Neural progenitor cell (in vitro differentiated cells): ENCODE results near the gene LMAN2. TPM values are rescaled to one million over a fixed set of nuclear protein-coding genes. Genes with fewer than 3 reads are reported as not detected.

Experiments used
- DNase-seq: peaks from one replicate; pipeline ENCODE4 v3.0.0-alpha.2; 2016; ENCODE audit warnings: low spot score
- H2AFZ ChIP-seq: fragments of 200-600 bp; sonication (generic); replicated peaks from 2 replicates; pipeline ENCODE4 v1.6.1; 2016; ENCODE audit warnings: antibody characterized with exemption
- H3F3A ChIP-seq: fragments of 200-600 bp; sonication (generic); 2 replicates; pipeline ENCODE4 v1.6.1; 2016; ENCODE audit warnings: antibody characterized with exemption, low read depth
- H3K27ac ChIP-seq: fragments of 200-600 bp; sonication (generic); 2 replicates; pipeline ENCODE4 v1.5.1; 2016; ENCODE audit warnings: mild to moderate bottlenecking
- H3K27me3 ChIP-seq: fragments of 200-600 bp; sonication (generic); 2 replicates; pipeline ENCODE4 v1.6.1; 2016; ENCODE audit warnings: mild to moderate bottlenecking, moderate library complexity
- H3K36me3 ChIP-seq: fragments of 200-600 bp; sonication (generic); 2 replicates; pipeline ENCODE4 v1.5.1; 2016
- H3K4me1 ChIP-seq: fragments of 200-600 bp; sonication (generic); 2 replicates; pipeline ENCODE4 v1.6.1; 2016; ENCODE audit warnings: mixed run types
- H3K4me2 ChIP-seq: fragments of 200-600 bp; sonication (generic); 2 replicates; pipeline ENCODE4 v1.6.1; 2016
- H3K4me3 ChIP-seq: fragments of 200-600 bp; sonication (generic); 2 replicates; pipeline ENCODE4 v1.5.1; 2016
- H3K79me2 ChIP-seq: fragments of 200-600 bp; sonication (generic); 2 replicates; pipeline ENCODE4 v1.6.1; 2016; ENCODE audit warnings: low read depth
- H3K9ac ChIP-seq: fragments of 200-600 bp; sonication (generic); 2 replicates; pipeline ENCODE4 v1.6.1; 2016
- H3K9me3 ChIP-seq: fragments of 200-600 bp; sonication (generic); 2 replicates; pipeline ENCODE4 v1.5.1; 2016; ENCODE audit warnings: low read depth
- H4K20me1 ChIP-seq: fragments of 200-600 bp; sonication (generic); 2 replicates; pipeline ENCODE4 v1.6.1; 2016; ENCODE audit warnings: low read depth
- H3K27ac Mint-ChIP-seq: 3 replicates; pipeline ENCODE4 v1.8.0; 2021; ENCODE audit warnings: mixed read lengths
- H3K27me3 Mint-ChIP-seq: 2 replicates; pipeline ENCODE4 v1.8.0; 2022; ENCODE audit warnings: low read depth, mild to moderate bottlenecking, inconsistent platforms, moderate library complexity, mixed read lengths; ENCODE audit not compliant: insufficient read depth
- H3K36me3 Mint-ChIP-seq: 3 replicates; pipeline ENCODE4 v1.8.0; 2021; ENCODE audit warnings: mixed read lengths
- H3K4me1 Mint-ChIP-seq: 3 replicates; pipeline ENCODE4 v1.8.0; 2021; ENCODE audit warnings: mixed read lengths
- H3K4me3 Mint-ChIP-seq: 3 replicates; pipeline ENCODE4 v1.8.0; 2021; ENCODE audit warnings: mild to moderate bottlenecking, moderate library complexity, mixed read lengths
- H3K9me3 Mint-ChIP-seq: 3 replicates; pipeline ENCODE4 v1.8.0; 2020; ENCODE audit warnings: mixed read lengths
- EZH2 ChIP-seq: fragments of 200-600 bp; sonication (generic); IDR thresholded peaks from 2 replicates; pipeline ENCODE4 v1.6.1; 2017; ENCODE audit warnings: antibody characterized with exemption, mild to moderate bottlenecking, moderate library complexity
- EZH2phosphoT487 ChIP-seq: fragments of 200-600 bp; sonication (generic); IDR thresholded peaks from 2 replicates; pipeline ENCODE4 v1.6.1; 2017; ENCODE audit warnings: antibody characterized with exemption
- total RNA-seq: library from RNA; depleted of rRNA; stranded (reverse); fragments of >200 nt; gene quantifications from 2 replicates; pipeline ENCODE4 v1.2.3, GENCODE V29; 2015; ENCODE audit warnings: low replicate concordance
- TF ChIP-seq, protein P1 (sequence below): fragments of 200-600 bp; sonication (generic); IDR thresholded peaks from 2 replicates; pipeline ENCODE4 v1.5.1; 2017; ENCODE audit warnings: antibody characterized with exemption, mild to moderate bottlenecking

The LMAN2 gene
- total RNA-seq, 1 donor from 2014 or later: 96.5 TPM

DNA sequence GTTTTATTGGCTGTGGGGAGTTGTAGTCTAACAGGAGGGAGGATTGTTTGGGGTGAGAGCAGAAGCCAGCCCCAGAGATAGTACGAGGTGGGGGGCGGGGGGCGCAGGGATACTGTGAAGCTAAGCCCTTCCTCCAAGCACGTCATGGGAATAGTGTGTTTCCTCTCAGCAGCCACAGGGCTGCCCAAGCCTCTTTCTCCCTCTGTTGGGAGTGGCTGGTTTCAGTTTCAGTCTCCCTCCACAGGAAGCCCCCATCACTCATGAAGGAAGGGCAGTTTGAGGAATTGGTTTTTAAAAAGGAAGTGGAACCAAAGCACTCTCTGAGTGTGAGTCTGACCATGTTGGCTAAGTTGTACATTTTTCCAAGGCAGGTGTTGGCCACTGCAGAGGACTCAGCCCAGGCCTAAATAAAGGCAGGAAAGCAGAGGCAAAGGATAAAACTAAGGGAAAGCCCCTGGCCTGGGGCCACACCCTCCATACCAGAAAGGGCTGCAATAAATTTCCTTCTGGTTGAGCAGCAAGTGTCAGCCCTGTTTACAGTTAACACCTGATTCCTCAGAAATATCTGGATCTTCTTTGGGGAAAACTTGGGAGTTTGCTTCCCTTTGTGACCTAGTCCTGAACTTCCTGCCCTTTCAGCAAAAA, 51.1 kb downstream of the LMAN2 start:
- H3K27ac ChIP-seq: no peak overlapping the region
- no peak overlapping the region for H2AFZ ChIP-seq
- peaks cover 15% of the 10 kb centered on the region for H3K36me3 Mint-ChIP-seq
- H3K4me2 ChIP-seq: no peak overlapping the region
- H3K79me2 ChIP-seq: peaks cover 17% of the 10 kb centered on the region
- H3K9me3 Mint-ChIP-seq: no peaks in the 10 kb centered on the region
- no peak overlapping the region for H3K27ac Mint-ChIP-seq
- no peak for TF ChIP-seq EZH2
- TF ChIP-seq, protein P1, sequence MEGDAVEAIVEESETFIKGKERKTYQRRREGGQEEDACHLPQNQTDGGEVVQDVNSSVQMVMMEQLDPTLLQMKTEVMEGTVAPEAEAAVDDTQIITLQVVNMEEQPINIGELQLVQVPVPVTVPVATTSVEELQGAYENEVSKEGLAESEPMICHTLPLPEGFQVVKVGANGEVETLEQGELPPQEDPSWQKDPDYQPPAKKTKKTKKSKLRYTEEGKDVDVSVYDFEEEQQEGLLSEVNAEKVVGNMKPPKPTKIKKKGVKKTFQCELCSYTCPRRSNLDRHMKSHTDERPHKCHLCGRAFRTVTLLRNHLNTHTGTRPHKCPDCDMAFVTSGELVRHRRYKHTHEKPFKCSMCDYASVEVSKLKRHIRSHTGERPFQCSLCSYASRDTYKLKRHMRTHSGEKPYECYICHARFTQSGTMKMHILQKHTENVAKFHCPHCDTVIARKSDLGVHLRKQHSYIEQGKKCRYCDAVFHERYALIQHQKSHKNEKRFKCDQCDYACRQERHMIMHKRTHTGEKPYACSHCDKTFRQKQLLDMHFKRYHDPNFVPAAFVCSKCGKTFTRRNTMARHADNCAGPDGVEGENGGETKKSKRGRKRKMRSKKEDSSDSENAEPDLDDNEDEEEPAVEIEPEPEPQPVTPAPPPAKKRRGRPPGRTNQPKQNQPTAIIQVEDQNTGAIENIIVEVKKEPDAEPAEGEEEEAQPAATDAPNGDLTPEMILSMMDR: no peak
- no peak for TF ChIP-seq EZH2phosphoT487
- H3K27me3 ChIP-seq: peaks cover 7% of the 10 kb centered on the region
- peaks cover 3% of the 10 kb centered on the region for H3K36me3 ChIP-seq
- H3K4me3 ChIP-seq: no peak overlapping the region
- H3K4me3 Mint-ChIP-seq: no peak overlapping the region
- H3K9me3 ChIP-seq: no peaks in the 10 kb centered on the region
- peaks cover 61% of the 10 kb centered on the region for H3F3A ChIP-seq
- peaks cover 27% of the 10 kb centered on the region for H3K4me1 Mint-ChIP-seq
- no peak for DNase-seq
- peaks cover 66% of the 10 kb centered on the region for H4K20me1 ChIP-seq
- peaks cover 6% of the 10 kb centered on the region for H3K27me3 Mint-ChIP-seq
- no peak overlapping the region for H3K9ac ChIP-seq
- H3K4me1 ChIP-seq: no peaks in the 10 kb centered on the region

DNA sequence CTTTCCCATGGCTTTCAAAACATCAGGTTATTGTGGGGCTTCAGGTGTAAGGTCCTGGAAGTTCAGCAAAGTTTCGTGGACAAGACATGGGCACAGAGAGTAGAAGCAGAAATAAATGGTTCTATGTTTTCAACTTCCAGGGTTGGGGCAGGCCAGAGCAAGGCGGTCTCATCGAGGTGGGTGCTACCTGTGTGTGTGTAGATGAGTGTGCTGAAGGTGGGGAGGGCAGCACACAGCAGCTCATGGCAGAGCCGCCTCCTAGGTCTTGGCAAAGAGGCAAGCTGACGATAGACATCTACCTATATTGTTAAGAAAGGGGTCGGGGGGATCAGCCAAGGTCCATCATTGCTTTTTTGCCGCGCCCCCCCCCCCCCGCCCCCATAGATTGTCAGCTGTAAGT, 51.8 kb downstream of the LMAN2 start:
- Histone ChIP-seq H3K4me1 (no peaks in the 10 kb centered on the region), H3K27me3 (peaks cover 7% of the 10 kb centered on the region), H3K79me2 (peaks cover 11% of the 10 kb centered on the region), H3K4me3 (no peak overlapping the region), H3K36me3 (peaks cover 3% of the 10 kb centered on the region), H3K27ac (no peak overlapping the region), H3K9me3 (no peaks in the 10 kb centered on the region), H3K4me2 (no peak overlapping the region), H3K9ac (no peak overlapping the region), H3F3A (peaks cover 61% of the 10 kb centered on the region), H2AFZ (no peak overlapping the region), H4K20me1 (peaks cover 61% of the 10 kb centered on the region)
- H3K9me3 Mint-ChIP-seq: no peaks in the 10 kb centered on the region
- TF ChIP-seq EZH2: no peak
- TF ChIP-seq EZH2phosphoT487: no peak
- TF ChIP-seq, protein P1: no peak
- peaks cover 12% of the 10 kb centered on the region for H3K36me3 Mint-ChIP-seq
- no peak overlapping the region for H3K4me3 Mint-ChIP-seq
- no peak overlapping the region for H3K27ac Mint-ChIP-seq
- no peak for DNase-seq
- H3K4me1 Mint-ChIP-seq: peaks cover 23% of the 10 kb centered on the region
- peaks cover 6% of the 10 kb centered on the region for H3K27me3 Mint-ChIP-seq

DNA sequence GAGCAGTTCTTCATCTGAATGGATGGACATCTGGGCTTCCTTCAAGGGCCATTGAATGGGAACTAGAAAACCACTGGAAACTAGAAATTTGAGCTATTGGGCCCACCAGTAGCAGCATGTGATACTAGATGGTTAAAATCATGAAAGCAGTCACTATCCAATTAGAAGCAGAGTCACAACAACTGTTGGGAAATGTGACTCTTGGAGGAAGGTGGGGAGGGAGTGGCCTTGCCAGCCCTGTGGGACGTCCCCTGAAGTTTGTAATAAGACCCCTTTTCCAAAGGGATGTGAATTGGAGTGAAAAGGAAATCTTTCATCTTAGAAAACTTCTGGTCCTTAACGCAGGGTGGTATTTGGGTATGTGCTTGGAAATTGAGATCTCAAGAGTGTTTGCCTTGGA, 53.5 kb downstream of the LMAN2 start:
- no peak for DNase-seq
- Histone ChIP-seq H3K27me3 (peaks cover 4% of the 10 kb centered on the region), H3K9ac (no peak overlapping the region), H3K36me3 (peaks cover 3% of the 10 kb centered on the region), H3K4me2 (no peak overlapping the region), H4K20me1 (peaks cover 56% of the 10 kb centered on the region), H3F3A (peaks cover 61% of the 10 kb centered on the region), H3K4me3 (no peak overlapping the region), H3K9me3 (no peaks in the 10 kb centered on the region), H3K79me2 (no peaks in the 10 kb centered on the region), H3K4me1 (no peaks in the 10 kb centered on the region), H2AFZ (no peak overlapping the region), H3K27ac (no peak overlapping the region)
- Mint-ChIP-seq H3K9me3 (no peaks in the 10 kb centered on the region), H3K4me3 (no peak overlapping the region), H3K27ac (no peak overlapping the region), H3K27me3 (peaks cover 8% of the 10 kb centered on the region), H3K36me3 (peaks cover 20% of the 10 kb centered on the region), H3K4me1 (peaks cover 15% of the 10 kb centered on the region)
- TF ChIP-seq, protein P1: no peak
- no peak for TF ChIP-seq EZH2phosphoT487
- no peak for TF ChIP-seq EZH2
